Kidney glomerular epithelial cell (primary cell): ENCODE results near the gene RIPOR3.

Experiments
- DNase-seq: peaks from one replicate; lab custom pipeline; 2025; lab: John Stamatoyannopoulos, UW

Gene RIPOR3, protein sequence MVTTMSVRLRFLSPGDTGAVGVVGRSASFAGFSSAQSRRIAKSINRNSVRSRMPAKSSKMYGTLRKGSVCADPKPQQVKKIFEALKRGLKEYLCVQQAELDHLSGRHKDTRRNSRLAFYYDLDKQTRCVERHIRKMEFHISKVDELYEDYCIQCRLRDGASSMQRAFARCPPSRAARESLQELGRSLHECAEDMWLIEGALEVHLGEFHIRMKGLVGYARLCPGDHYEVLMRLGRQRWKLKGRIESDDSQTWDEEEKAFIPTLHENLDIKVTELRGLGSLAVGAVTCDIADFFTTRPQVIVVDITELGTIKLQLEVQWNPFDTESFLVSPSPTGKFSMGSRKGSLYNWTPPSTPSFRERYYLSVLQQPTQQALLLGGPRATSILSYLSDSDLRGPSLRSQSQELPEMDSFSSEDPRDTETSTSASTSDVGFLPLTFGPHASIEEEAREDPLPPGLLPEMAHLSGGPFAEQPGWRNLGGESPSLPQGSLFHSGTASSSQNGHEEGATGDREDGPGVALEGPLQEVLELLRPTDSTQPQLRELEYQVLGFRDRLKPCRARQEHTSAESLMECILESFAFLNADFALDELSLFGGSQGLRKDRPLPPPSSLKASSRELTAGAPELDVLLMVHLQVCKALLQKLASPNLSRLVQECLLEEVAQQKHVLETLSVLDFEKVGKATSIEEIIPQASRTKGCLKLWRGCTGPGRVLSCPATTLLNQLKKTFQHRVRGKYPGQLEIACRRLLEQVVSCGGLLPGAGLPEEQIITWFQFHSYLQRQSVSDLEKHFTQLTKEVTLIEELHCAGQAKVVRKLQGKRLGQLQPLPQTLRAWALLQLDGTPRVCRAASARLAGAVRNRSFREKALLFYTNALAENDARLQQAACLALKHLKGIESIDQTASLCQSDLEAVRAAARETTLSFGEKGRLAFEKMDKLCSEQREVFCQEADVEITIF

DNA sequence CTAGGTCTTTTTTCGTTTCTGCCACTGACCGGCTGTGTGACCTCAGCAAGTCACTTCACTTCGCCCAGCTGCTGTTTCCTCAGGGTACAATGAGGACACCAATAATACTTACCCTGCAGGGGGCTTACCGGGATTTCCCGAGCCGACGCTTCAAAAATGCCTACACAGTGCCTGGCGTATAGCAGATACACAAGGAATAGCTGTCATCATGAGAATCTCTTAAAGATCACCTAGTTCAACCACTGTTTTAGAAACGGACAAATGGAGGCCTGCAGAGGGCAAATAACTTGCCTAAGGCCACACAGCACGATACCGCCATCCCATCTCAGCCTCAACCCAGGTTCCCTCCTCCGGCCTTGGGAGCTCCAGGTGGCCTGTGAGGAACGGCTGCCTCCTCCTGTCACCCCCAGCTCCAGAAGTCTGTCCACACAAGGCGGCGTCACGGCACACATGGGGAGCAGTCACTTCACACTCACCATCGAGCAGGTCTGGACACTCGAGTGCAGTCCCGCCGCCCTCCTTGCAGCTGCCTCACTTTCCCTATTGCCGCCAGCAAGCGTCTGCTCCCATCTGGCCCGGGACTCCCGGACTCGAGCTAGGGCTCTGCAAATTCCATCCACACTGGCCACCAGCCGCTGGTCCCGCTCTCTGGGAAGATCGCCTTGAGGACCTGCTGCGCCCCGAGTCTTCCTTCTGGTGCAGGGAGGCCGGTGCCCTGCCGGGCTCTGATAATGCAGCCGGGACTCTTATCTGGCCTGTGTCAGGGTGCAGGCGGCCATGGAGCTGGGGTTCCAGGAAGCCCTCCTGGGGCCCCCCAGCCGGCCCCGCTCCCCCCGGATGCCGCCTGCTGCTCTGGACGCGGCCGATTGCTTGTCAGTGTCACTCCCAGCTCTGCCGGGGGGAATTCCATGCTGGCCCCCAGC, at the start of gene RIPOR3:
TSS of gene RIPOR3 (minus strand) at position 893 of the 923 bp plus-strand sequence. CDS start at position 479, 414 bp downstream.
- no peak for DNase-seq

DNA sequence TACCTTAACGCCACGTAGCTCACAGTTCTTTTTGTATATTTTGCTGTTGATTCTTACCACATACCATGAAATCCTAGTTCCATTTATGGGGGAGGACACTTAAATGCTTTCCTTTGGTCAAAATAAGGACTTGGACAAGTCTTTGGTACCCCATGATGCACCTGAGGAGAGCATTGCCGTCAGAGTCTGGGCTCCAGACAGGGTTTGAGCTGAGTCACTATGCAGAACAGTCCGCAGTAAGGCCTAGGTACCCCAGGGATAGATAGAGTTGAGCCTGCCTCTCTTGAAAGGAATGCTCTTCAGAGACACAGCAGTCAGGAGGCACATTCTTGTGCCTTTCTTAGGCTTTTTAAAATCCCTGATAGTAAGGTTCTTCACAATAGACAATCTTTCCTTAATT, 46.0 kb upstream of the RIPOR3 start:
- peak; percentile 54 for DNase-seq

DNA sequence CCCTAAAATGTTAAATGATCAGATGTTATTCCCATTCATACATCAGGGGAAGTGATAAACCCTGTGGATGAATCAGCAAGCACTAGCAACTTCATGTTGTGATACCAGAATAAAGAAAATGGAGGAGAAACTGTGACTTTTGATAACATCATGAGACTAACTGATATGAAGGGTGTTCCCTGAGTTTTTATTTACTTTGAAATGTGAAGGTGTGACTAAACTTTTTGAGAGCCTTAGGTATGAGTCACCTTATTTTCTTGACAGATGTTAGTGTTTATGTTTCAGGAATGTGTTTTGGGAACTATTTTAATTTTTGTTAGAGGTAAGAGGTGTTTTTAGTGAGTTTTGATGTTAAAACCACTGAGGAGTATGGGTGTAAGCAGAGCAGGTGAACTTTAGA, 44.5 kb upstream of the RIPOR3 start:
- no peak for DNase-seq

DNA sequence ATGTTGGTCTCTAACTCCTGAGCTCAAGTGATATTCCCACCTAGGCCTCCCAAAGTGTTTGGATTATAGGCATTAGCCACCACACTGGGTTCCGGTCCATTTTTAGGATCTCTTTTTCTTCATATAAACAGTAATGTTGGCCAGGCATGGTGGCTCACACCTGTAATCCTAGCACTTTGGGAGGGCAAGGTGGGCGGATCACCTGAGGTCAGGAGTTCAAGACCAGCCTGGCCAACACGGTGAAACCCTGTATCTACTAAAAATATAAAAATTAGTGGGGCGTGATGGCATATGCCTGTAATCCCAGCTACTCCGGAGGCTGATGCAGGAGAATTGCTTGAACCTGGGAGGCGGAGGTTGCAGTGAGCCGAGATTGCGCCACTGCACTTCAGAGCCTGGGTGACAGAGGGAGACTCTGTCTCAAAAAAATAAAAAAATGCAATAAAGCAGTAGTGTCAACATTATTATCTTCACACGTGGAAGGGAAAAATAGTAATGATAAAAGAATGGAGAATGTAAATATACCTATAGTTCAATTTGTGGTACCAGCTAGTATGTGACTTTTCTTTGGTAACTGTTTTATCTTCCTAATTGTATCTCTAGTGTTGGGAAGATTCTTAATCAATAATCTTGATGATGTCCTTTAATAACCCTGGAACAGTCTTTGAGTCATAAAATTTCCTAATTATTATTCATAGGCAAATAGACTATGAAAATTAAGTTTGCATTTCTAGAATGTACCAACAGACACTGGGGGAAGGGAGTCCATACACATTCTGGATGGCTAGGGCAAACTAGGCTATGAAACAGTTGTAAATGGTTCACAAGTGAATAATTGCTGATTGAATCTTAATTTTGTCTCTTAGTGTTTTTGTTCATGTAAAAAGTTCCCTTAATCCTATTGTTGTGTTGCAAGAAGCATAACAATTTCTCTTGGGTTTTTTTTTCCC, 43.7 kb upstream of the RIPOR3 start:
- DNase-seq: no peak

DNA sequence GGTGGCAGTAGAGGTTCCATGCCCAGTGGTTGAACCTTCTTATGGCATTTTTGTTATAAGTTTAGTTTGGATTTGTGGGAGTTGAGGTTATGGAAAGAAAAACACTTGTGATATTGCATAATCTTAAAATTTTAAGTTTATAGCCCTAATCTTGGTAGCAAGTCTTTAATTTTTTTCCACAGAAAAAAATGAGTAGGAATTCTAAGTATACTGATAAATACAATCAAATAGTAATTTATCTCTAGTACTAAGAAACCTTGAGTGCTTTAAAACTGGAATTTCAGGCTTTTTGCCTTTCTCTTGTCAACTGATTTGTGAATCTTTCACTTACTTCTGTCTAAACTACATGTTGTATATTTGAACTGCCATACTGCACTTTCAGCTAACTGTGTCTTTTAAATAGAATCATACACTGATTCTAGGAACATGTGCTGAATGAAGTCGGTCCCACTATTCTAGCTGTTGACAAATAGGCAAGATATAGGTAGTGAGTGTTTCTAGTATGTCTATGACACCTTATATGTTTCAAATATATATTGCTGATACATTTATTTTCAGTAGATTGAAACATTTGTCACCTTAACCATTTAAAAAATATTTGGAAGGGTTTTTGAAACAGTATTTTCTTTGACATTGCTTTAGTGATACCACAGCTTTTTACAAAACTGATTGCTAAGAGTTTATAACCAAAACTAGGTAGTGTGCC, 42.5 kb upstream of the RIPOR3 start:
- peak; percentile 35 for DNase-seq

DNA sequence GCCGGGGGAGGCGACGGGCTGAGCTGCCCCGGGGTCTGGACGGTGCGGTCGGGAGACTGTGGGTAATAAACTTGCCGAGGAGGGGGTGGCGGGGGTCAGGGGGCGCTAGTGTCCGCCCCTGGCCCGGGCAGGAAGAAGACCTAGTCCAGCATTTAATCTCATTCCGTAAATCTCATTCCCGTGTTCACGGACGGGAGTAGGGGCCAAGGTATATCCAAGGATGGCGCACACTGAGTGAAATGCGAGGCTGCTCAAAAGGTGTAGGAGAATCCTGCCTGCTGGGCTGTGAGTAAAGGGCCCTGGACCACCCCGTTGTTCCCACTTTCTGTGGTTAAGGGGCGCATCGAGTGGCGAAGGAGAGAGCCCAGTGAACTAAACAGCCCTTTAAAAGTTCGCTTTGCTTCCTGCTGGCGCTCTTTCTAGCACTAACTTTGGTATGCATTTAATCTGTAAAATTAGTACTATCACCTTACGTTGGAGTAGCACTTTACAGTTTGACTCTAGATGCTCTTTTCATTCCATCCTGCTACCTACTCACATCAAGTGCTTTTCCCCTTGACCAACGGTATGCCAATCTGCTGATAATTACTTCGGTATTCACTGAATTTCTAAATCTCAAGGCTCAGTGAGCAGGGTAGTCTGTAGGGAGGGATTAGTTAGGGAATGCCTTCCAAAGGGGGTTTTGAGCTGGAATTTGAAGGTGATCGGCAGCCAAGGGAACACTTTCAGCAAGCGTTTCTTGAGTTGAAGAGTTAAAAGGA, 40.8 kb upstream of the RIPOR3 start:
- peak; percentile 42 for DNase-seq

DNA sequence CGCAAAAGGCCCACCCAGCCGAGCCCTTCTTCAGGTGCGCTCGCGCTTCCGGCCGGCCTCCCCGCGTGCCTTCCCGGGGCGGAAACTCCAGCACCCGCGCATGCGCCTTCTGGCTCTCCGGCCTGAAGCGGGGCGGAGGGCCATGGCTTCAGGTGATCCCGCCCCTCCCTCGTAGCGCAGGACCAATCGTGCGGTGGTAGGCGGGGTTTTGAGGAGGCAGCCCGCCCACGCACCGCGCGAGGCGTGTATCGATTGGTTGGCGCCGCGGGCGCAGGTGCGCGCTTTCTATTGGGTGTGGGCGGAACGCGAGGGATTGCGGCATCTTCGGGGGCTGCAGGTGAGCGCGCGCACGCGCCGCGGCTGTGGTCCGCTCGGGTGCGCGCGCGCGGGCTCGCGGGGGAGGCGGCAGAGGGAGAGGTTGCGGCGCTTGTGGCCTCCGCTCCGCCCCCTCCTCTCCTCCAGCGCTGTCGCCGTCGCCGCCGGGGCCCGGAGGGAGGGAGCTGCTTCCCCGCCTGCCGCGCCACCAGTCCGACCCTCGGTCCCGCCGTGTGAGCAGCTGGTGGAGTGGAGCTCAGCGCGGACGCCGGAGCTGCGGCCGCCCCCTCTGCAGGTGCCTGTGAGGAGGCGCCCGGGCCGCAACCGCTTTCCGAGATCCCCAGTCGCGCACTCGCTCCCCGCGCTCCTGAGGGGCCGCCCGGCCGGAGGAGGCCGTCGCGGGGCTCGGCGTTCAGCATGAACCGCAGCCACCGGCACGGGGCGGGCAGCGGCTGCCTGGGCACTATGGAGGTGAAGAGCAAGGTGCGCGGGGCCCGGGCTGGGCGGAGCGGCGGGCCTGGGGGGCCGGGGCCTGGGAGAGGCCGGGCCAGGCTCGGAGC, 40.0 kb upstream of the RIPOR3 start, which contains the start of gene PARD6B:
TSS of gene PARD6B (plus strand) at position 526 of the 875 bp plus-strand sequence. CDS start at position 733, 207 bp downstream.
- DNase-seq: peak; percentile 98

DNA sequence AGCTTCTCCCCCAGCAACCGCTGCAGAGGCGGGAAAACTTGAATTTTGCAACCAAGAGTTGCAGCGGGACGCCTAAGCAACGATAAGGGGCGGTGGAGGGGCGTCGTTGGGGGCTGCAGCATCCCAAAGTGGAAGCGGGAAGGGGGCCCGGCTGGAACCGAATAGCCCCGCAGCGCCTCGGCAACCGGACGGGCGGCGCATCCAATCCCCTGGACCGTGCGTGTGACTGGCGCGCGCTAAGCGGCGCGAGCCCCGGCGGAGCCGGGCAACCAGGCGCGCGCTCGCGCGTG, 39.4 kb upstream of the RIPOR3 start:
- DNase-seq: no peak

DNA sequence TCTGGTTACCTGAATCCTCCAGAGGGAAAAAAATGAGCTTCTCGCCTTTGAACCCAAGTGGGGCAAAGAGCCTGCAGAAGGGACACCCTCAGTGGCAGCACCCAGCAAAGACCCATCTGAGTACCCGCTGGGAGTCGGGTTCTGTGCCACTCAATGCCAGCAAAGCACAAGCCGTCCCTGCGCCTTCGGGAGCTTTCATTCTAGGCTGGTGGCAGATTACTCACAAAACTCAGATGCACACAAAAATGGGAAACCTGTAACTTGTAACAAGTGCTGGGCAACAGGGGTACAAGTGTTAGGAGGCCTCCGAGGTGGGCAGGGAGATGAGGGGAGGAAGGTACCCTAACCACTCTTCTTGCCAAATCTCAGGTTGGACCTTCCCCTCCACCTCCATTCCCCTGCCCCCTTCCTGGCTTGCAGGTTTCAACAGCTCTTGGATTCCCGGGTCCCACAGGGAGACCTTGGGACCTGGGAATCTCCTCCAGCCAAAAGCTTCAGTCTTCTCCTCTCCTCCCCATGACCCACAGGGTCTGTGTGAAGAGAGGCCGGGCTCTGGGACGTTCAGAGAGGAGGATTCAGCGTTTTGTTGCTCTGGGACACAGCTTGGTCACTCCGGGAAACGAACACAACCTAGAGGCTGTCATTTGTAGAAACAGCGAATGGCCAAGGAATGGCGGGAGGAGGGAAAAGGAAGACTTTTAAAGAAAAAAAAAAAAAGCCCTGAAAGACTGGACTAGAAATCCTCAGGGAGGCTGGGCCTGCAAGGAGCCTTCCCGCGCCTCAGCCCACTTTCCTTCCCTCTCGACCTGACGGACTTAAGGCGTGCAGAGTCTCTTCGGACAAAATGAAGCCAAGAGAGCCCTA, 38.8 kb upstream of the RIPOR3 start:
- no peak for DNase-seq

DNA sequence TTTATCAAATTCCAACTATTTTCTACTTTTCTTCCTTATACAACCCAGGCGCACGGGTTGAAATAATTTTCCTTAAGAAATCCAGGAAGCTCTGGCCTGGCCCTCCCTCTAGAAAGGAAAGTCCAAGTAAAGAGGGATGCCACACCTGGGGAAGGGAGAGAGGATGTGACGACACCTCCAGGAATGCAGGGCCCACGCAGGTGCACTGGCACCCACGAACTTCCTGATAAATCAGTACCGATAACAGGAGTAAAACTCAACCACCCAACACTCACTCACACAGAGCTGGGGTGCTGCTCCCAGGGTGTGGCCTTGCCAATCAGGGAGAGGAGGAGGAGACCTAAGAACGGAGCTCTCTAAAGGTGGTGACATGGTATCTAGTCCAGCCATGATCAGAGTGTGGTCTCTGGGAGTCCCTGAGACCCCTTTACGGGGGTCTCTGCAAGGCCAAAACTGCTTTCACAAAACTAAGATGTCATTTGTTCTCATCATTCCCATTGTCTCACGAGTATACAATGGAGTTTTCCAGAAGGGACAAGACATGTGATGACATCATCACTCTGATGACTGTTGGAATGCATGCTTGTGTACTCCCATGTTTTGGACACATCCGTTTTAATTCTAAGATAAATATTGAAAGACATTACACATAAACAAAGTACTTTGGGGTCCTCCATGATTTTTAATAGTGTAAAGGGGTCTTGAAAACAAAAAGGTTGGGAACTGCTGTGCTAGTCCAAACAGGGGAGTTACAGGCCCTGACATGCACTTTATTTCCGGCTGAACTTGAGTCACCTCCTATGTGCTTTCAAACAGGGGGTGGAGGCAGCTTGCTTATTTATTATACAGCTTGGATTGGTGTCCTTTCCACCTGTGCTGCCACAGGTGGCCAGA, 37.9 kb upstream of the RIPOR3 start:
- DNase-seq: peak; percentile 57

DNA sequence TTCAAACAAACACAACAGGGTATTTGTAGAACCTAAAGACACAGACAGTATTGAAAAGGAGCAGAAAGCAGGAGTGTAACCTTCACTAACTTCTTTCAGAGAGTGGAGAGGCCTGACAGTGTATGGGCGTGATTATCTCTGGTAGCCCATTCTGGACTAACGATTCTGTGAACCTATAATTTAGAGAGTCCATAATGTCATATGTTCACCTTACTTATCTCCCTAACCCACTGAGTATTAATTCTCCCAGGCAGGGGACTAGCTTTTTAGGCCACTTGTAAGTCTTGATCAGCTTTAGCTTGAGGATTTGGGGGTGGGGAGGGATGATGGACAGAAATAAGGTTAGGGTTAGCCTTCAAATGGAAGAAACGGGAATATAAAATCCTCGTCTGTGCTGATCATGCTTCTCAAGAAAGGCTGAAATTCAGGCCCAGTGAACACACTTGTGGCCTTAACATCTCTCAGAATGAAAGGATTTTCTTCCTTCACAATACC, 37.2 kb upstream of the RIPOR3 start:
- DNase-seq: no peak

DNA sequence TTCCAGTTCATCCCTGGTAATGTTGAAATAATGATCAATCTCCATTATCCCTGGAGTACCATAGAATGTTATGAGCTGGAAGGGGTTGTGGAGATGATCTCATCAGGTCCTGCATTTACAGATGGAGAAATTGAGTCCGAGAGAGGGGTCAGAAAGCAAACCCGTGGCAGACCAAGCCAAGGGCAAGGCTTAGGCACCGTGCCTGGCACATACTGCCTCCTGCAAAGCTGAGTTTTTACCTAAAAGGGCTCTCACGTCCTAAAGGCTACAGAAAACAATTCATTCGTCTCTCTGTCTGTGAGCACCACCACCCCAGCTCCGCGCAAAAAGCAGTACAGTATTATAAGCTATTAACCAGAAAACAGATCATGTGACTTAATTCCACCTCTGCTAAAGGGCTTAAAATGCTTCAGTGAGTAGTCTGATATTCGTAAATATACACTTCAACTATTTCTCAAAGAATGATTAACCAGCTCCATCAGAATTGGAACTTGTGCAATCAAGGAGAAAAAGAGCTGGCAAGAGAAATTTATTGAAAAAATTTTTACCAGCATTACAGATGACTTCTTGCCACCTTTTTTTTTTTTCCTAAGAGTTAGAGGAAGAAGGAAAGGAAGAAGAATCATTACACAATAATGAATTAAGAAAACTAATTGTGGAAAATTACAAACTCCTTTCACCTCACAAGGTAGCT, 36.6 kb upstream of the RIPOR3 start:
- DNase-seq: peak; percentile 98

DNA sequence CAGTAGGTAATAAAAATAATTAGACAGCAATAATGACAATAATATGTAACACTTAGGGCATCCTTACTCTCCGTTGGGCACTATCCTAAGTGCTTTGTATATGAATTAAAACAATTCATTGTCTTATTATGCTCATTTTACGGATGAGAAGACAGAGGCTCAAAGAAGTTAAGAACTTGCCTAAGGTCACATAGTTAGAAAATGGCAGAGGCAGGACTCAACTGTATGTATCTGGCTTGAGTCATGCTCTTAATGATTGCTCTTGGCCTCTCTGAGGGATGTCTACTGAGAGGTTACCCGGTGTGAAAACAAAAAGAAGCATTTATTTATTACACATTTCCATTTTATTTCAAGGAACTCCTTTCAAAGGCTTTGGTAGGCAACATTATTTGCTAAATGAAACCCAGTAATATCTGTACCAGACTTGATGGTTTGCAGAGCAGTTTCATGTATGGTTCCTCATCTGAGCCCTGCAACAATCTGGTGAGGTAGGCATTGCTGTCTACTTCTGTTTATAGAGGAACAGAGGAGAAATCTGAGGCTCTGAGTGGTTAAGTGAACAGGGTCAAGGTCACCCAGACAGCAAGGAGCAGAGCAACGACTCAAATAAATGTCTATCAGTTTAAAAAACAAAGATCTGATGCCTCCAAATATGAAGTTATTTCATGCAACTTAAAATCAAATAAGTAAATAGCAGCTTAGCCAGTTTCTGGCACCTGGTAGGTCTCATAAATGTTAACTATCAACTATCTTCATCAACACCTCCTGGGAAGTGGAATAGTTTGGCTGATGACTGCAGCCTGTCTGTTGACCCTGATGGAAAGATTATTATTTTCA, 35.8 kb upstream of the RIPOR3 start:
- peak; percentile 66 for DNase-seq

DNA sequence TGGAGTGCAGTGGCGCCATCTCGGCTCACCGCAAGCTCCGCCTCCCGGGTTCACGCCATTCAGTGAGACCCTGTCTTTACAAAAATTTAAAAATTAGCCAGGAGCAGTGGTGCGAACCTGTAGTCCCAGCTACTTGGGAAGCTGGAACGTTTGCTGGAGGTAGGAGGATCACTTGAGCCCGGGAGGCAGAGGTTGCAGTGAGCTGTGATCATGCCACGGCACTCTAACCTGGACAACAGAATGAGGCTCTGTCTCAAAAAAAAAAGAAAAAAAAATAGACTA, 34.3 kb upstream of the RIPOR3 start:
- peak; percentile 27 for DNase-seq
